Measurements from ENCODE around the gene RARA.

The RARA gene

DNA sequence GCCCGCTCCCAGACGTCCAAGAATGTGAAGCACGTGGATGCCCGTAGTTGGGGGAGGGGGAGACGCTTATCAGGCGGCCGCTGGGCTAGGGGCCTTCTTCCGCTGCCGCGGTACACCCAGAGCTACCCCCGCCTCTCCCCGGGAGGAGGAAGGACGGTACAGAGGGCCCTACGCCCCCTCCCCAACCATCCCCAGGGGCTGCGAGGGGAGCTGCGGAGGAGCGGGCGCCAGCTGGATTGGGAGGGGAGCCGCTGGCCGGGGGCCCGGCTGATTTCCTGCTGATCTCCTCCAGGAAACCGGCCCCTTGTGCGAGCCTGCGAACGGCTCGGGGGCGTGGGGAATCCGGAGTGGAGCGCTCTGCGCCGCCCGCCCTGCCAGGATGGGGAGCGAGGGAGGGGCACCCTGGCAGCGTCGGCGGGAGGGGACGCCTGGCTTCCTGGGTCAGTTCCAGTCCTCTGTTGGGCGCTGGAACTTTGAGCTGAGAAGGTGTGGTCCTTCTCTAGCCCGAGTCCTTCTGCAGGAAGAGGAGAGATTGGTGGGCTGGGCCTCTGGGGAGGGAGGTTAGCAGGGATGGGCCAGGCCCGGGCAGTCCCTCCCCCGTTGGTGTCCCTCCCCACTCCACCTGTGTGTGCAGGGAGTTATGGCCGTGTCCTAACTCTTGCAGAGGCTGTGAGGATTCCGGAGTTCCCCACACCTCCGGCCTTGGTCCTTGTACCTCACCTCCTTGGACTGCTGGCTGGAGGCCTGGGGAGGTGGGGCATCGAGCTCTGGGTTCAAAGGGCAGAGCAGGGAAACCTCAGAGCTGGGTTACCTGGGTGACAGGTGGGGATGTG lies 36.4 kb downstream of the RARA start:
- TF ChIP-seq, protein P1, sequence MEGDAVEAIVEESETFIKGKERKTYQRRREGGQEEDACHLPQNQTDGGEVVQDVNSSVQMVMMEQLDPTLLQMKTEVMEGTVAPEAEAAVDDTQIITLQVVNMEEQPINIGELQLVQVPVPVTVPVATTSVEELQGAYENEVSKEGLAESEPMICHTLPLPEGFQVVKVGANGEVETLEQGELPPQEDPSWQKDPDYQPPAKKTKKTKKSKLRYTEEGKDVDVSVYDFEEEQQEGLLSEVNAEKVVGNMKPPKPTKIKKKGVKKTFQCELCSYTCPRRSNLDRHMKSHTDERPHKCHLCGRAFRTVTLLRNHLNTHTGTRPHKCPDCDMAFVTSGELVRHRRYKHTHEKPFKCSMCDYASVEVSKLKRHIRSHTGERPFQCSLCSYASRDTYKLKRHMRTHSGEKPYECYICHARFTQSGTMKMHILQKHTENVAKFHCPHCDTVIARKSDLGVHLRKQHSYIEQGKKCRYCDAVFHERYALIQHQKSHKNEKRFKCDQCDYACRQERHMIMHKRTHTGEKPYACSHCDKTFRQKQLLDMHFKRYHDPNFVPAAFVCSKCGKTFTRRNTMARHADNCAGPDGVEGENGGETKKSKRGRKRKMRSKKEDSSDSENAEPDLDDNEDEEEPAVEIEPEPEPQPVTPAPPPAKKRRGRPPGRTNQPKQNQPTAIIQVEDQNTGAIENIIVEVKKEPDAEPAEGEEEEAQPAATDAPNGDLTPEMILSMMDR (IDR thresholded peaks at IDR 0.05; ENCODE audit: low read depth, low read length) = no peak
- peak overlapping the region; percentile 69 for H3K4me3 ChIP-seq (ENCODE audit: low read depth, low read length)

DNA sequence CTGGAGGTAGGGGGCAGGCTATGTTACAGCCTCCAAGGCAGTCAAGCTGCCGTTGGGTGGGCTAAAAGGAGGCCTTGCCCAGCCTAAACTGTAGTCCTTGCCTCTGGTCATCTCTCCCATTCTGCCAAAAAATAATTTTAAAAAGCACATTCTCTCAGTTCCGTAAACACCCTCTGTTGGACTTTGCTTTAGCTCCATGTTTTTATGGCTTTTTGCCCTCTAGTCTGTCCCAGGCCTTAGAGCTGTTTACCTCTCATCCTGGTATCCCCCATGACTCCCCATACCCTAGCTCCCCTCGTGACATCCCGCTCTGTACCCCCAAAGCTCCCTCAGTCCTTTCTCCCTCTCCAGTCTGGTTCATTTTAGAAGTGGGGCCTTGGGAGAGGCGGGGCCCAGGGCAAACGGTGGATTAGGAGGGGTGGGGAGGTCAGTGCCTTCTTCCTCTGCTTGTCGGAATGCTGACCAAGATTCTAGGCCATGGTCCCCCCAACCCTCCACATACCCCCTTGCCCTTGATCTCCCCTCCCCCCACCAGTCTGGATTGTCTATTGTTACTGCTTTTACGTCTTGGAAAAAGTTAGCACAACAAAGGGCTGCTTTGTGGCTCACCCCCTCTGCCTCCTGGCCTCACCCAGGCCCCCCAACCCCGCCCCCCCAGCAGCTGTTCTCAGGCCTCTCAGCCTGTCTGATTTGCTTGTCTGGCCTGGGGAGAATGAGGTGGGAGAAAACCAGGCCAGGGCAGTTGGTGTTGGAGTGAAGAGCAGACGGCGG lies 37.2 kb downstream of the RARA start:
- TF ChIP-seq, protein P1 (IDR thresholded peaks at IDR 0.05; ENCODE audit: low read depth, low read length) = no peak
- H3K4me3 ChIP-seq (ENCODE audit: low read depth, low read length) = peak overlapping the region; percentile 69

DNA sequence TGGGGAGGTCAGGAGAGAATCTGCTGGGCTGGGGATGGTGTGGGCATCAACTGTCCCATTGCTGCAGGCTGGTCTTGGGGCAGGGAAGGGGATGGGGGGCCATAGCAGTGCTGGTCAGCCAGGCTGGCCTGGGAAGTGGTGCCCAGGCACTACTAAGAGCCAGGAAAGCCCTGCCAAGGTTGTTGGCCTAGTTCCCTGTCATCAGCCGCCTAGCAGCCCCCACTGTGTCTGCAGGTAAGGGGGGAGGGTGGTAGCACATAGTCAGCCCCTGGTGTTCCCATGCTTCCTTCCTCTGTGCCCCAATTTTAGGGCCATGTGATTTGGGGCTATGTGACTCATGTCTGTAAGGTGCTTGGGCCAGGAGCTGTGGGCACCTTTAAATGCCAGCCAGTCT lies 37.8 kb downstream of the RARA start:
- no peak overlapping the region for H3K4me3 ChIP-seq (ENCODE audit: low read depth, low read length)

DNA sequence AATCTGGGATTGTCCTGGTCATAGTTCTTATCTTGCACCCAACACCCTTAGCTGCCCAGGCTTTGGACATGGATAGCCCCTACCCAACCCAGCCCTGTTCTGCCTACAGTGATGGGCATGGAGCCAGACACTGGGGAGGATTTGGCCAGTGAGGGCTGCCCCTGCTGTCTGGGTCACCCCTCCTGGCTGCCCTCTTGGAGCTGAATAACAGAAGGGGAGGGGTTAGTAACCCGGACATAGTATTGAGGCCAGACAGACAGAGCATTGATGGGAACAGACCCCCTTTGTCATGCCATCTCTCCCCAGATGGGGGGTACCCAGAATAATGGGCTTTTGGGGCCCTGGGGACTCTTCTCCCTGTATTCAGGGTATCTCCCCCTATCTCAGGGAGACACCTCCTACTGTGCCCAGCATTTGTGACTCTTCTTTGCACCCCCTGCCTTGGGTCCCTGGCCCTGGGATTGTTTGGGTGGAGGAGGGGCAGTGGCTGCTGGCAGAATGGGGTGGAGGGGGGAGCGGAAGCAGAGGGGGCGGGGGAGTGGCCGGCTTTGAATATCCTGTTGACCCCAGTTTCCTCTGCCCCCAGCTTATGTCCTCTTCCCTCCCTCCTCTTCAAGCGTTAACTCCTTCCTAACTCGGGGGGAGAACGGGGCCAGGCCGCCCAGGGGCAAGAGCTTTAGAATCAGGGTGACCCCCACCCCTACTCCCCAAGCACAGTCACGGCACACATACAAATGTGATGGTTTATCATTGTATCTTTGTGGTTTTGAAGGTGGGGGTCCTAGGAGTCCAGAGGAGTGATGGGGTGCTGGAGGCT lies 38.5 kb downstream of the RARA start:
- H3K4me3 ChIP-seq (ENCODE audit: low read depth, low read length) = no peak overlapping the region
- TF ChIP-seq, protein P1 (IDR thresholded peaks at IDR 0.05; ENCODE audit: low read depth, low read length) = no peak

More for the DNA sequence above, 37.8 kb downstream of the RARA start:
- TF ChIP-seq, protein P1 (IDR thresholded peaks at IDR 0.05; ENCODE audit: low read depth, low read length) = no peak

DNA sequence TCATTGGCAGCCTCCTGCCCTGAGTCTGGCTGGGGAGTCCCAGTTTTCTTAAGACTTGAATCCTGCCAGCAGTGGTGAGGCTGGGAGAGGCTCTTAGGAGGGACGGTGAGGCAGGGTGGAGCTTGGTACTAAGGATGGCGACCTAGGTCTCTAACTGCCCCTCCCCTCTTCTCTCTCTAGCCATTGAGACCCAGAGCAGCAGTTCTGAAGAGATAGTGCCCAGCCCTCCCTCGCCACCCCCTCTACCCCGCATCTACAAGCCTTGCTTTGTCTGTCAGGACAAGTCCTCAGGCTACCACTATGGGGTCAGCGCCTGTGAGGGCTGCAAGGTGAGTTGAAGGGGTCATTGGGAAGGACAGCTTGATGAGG lies 39.1 kb downstream of the RARA start:
- H3K4me3 ChIP-seq (ENCODE audit: low read depth, low read length) = no peak overlapping the region
- TF ChIP-seq, protein P1 (IDR thresholded peaks at IDR 0.05; ENCODE audit: low read depth, low read length) = no peak

DNA sequence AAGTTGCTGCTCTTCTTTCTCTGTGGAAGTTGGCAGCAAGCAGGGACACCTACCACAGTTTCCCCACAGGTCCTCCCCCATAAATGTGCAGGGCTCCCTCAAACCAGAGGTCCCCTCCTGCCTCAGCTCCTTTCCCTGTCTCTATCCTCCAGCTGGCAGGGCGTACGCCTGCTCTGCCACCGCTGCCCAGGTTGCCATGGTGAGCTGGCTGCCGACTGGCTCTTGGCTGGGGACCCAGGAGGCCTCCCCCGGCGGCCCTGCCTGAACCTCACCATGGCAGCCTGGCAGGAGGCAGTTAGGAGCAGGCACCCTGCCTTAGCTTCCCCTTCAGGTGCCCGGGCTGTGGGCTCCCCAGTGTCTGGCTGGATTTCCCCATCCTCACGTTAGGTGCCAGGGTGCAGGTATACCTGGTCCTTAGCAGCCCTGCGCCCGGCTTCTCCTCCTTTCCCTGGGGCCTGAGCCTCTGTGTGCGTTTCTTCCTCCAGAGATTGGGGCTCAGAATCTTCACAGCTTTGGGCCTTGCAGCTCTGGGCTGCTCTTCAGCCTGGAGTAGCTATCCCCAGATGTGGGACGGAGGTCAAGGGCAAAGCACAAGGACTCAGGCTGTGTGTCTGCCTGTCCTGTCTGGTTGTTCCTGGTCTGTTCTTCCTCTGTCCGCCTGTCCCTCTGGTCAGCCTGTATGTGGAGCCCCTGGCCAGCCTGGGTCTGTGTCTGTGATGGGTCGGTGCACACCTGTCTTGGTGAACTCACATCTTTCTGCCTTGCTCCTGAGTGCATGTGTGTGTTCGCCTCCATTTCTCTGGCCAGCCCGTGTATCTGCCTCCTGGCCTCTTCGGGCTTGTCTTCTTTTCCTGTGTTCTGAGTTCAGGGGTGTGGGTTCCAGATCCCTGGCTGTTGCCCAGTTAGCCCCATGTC lies 39.8 kb downstream of the RARA start:
- no peak overlapping the region for H3K4me3 ChIP-seq (ENCODE audit: low read depth, low read length)
- TF ChIP-seq, protein P1 (IDR thresholded peaks at IDR 0.05; ENCODE audit: low read depth, low read length) = no peak

Measured in WI38 (cell line).